ENCODE measurements around the gene DEFB127.

DNA sequence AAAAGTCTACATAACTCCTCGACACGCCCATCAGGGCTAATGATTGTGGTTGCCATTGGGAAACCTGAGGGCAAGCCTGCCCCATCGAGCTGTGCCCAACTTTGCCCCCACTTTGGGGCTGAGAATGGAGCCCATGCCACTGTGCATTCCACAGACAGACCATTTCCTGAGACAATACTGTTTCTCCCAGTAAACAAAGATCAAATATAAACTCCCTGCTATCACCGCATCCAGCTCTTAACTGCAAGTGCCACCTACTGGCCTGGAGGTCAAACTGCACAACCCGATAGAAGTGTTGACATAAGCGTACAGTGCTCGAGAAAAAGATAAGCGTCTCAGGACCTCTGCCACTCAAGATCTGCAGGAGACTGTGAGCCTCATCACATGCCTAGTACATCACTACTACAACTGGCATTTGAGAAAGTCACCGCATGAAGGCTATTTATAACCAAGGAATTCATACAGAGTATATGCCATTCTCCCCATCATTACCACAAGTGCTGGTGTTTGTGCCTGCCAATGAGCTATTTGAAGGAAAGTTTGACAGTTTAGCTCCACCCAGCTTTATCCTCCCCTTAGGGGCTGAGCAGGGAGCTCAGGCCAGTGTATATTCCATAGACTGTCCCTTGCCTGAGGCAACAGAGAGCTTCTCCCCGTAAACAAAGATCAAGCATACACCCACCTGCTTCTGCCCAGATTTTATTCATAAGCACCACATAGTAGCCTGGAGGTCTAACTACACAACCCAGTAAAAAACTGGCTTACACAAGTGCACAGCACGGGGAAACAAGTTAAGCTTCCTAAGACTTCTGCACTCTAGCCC is 19.4 kb upstream of the DEFB127 start:
- TF ChIP-seq CTCF (IDR thresholded peaks at IDR 0.05) = peak in 2 of 12 donors; percentile 10 to 22
- TF ChIP-seq POLR2A (IDR thresholded peaks at IDR 0.05) = no peak
